GM23338 (cell line): ENCODE results near the gene SIRPB1. TPM values are rescaled to one million over a fixed set of nuclear protein-coding genes. Genes with fewer than 3 reads are reported as not detected.

ENCODE experiments used
- ATAC-seq: fragments of 200-7000 bp; cut with Tn5 transposase; 3 replicates; pipeline ENCODE4 v1.9.1; 2020
- DNase-seq: peaks from one replicate; pipeline ENCODE4 v3.0.0-alpha.2; 2015; ENCODE audit warnings: low spot score
- H2AFZ ChIP-seq: fragments of 200-600 bp; sonication (generic); 2 replicates; pipeline ENCODE4 v1.8.0; 2016; ENCODE audit warnings: antibody characterized with exemption, mild to moderate bottlenecking, moderate library complexity
- H3F3A ChIP-seq: fragments of 200-600 bp; sonication (generic); replicated peaks from 2 replicates; pipeline ENCODE4 v1.8.0; 2017; ENCODE audit warnings: antibody characterized with exemption, mixed run types, low read depth
- H3K27ac ChIP-seq: fragments of 200-600 bp; sonication (generic); 2 replicates; pipeline ENCODE4 v1.6.1; 2016; ENCODE audit warnings: low read depth
- H3K27me3 ChIP-seq: fragments of 200-600 bp; sonication (generic); 2 replicates; pipeline ENCODE4 v1.8.0; 2016; ENCODE audit warnings: mild to moderate bottlenecking, mixed run types, moderate library complexity; ENCODE audit not compliant: insufficient read depth
- H3K36me3 ChIP-seq: fragments of 200-600 bp; sonication (generic); 2 replicates; pipeline ENCODE4 v1.8.0; 2016; ENCODE audit warnings: mild to moderate bottlenecking; ENCODE audit not compliant: insufficient read depth
- H3K4me1 ChIP-seq: fragments of 200-600 bp; sonication (generic); 2 replicates; pipeline ENCODE4 v1.8.0; 2016; ENCODE audit warnings: mild to moderate bottlenecking, moderate library complexity; ENCODE audit not compliant: insufficient read depth
- H3K4me2 ChIP-seq: fragments of 200-600 bp; sonication (generic); 2 replicates; pipeline ENCODE4 v1.7.1; 2017; ENCODE audit warnings: mixed run types
- H3K4me3 ChIP-seq: fragments of 200-600 bp; sonication (generic); 2 replicates; pipeline ENCODE4 v1.6.1; 2016; ENCODE audit warnings: mixed run types
- H3K79me2 ChIP-seq: fragments of 200-600 bp; sonication (generic); replicated peaks from 2 replicates; pipeline ENCODE4 v1.8.0; 2017; ENCODE audit warnings: mild to moderate bottlenecking; ENCODE audit not compliant: insufficient read depth
- H3K9me2 ChIP-seq: fragments of 200-600 bp; sonication (generic); 2 replicates; pipeline ENCODE4 v1.8.0; 2017; ENCODE audit not compliant: insufficient read depth
- H4K20me1 ChIP-seq: fragments of 200-600 bp; sonication (generic); replicated peaks from 2 replicates; pipeline ENCODE4 v1.8.0; 2017; ENCODE audit warnings: mild to moderate bottlenecking; ENCODE audit not compliant: insufficient read depth
- H3K27ac Mint-ChIP-seq: 2 replicates; pipeline ENCODE4 v1.8.0; 2020; ENCODE audit warnings: inconsistent platforms, mild to moderate bottlenecking, moderate library complexity, mixed read lengths
- H3K27me3 Mint-ChIP-seq: 3 replicates; pipeline ENCODE4 v1.8.0; 2022; ENCODE audit warnings: low read depth, mild to moderate bottlenecking, moderate library complexity, mixed read lengths, inconsistent platforms; ENCODE audit not compliant: insufficient read depth, poor library complexity
- H3K36me3 Mint-ChIP-seq: 3 replicates; pipeline ENCODE4 v1.8.0; 2021; ENCODE audit warnings: low read depth, mild to moderate bottlenecking, inconsistent platforms, moderate library complexity, mixed read lengths
- H3K4me1 Mint-ChIP-seq: 3 replicates; pipeline ENCODE4 v1.8.0; 2020; ENCODE audit warnings: mild to moderate bottlenecking, inconsistent platforms, mixed read lengths
- H3K4me3 Mint-ChIP-seq: 3 replicates; pipeline ENCODE4 v1.8.0; 2021; ENCODE audit warnings: moderate library complexity, mild to moderate bottlenecking, inconsistent platforms, mixed read lengths
- H3K9me3 Mint-ChIP-seq: 3 replicates; pipeline ENCODE4 v1.8.0; 2020; ENCODE audit warnings: moderate library complexity, mild to moderate bottlenecking, inconsistent platforms, mixed read lengths
- CREB1 ChIP-seq: fragments of 250-450 bp; sonication (Bioruptor Pico); IDR thresholded peaks from 2 replicates; pipeline ENCODE4 v1.5.0; 2020; ENCODE audit warnings: low read depth, mild to moderate bottlenecking, moderate library complexity
- EZH2 ChIP-seq: fragments of 200-600 bp; sonication (generic); IDR thresholded peaks from one replicate; pipeline ENCODE4 v1.8.0; 2017; ENCODE audit warnings: antibody characterized with exemption, mild to moderate bottlenecking, low read depth; ENCODE audit not compliant: unreplicated experiment
- EZH2phosphoT487 ChIP-seq: fragments of 200-600 bp; sonication (generic); IDR thresholded peaks from one replicate; pipeline ENCODE4 v1.8.1; 2018; ENCODE audit warnings: antibody characterized with exemption; ENCODE audit not compliant: unreplicated experiment
- JUNB ChIP-seq: IDR thresholded peaks from one replicate; pipeline ENCODE4 v1.6.1; 2016; ENCODE audit warnings: antibody characterized with exemption; ENCODE audit not compliant: unreplicated experiment
- NANOG ChIP-seq: IDR thresholded peaks from 2 replicates; pipeline ENCODE4 v1.6.1; 2016; ENCODE audit warnings: antibody characterized with exemption, borderline replicate concordance
- POLR2AphosphoS5 ChIP-seq: IDR thresholded peaks from 2 replicates; pipeline ENCODE4 v1.6.1; 2016; ENCODE audit warnings: antibody characterized with exemption, low read depth
- STAT1 ChIP-seq: IDR thresholded peaks from one replicate; pipeline ENCODE4 v1.6.1; 2016; ENCODE audit warnings: antibody characterized with exemption; ENCODE audit not compliant: unreplicated experiment
- ZNF114 ChIP-seq: fragments of 250-450 bp; sonication (Bioruptor Pico); IDR thresholded peaks from 2 replicates; pipeline ENCODE4 v1.5.0; 2020; ENCODE audit warnings: mild to moderate bottlenecking, moderate library complexity
- ZNF331 ChIP-seq: fragments of 250-450 bp; sonication (Bioruptor Pico); IDR thresholded peaks from 2 replicates; pipeline ENCODE4 v1.5.0; 2020; ENCODE audit warnings: low read depth, mild to moderate bottlenecking, moderate library complexity
- polyA plus RNA-seq: library from polyadenylated mRNA; unstranded; fragments of >200 nt; fragmentation: Nextera tagmentation; extraction: Ambion mirVana; gene quantifications from 2 replicates; pipeline ENCODE4 v1.2.1, GENCODE V29; 2016
- total RNA-seq: library from RNA; depleted of rRNA; stranded (reverse); fragments of >200 nt; shearing (Covaris generic); gene quantifications from 2 replicates; pipeline ENCODE4 v1.2.3, GENCODE V29; 2014
- TF ChIP-seq, protein P1 (sequence below): IDR thresholded peaks from one replicate; pipeline ENCODE4 v1.6.1; 2018; ENCODE audit warnings: antibody characterized with exemption; ENCODE audit not compliant: unreplicated experiment
- TF ChIP-seq, protein P2 (sequence below): IDR thresholded peaks from 2 replicates; pipeline ENCODE4 v1.6.1; 2016; ENCODE audit warnings: antibody characterized with exemption
- TF ChIP-seq, protein P3 (sequence below), 2 experiments: fragments of 200-600 bp in 1 of 2; sonication (generic) in 1 of 2; conservative IDR thresholded peaks; 2 replicates each; pipeline versions ENCODE4 v1.5.1 to v1.6.1; 2016 to 2017; ENCODE audit warnings: antibody characterized with exemption in 2 of 2, low read depth in 2 of 2, mild to moderate bottlenecking in 2 of 2, moderate library complexity in 1 of 2

SIRPB1 gene
- total and polyA plus RNA-seq, 2 experiments from 2014 or later, result not detected

DNA sequence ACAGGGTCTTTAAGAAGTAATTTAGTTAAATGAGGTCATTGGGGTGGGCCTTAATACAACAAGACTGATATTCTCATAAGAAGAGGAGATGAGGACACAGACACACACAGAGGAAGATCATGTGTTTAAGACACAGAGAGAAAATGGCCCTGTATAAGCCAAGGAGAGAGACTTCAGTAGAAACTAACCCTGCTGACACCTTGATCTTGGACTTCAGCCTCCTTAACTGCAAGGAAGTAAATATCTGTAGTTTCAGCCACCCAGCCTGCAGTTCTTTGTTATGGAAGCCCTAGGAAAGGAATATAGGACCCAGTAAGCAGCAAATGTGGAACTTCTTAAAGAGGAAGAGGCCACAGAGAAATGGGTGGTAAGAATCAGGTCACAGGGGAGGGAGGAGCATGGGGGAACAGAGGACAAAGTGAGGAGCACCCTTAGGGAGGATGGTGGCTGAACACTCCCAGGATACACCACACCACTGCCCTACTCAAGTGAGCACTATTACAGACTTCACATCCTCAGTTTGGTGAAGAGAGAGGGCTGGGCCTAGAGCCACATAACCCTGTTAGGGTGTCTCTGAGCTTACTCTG, 762 bp downstream of the SIRPB1 start:
- H3K9me2 ChIP-seq, result peaks cover 8% of the 10 kb centered on the region
- H3K4me2 ChIP-seq, result no peak overlapping the region
- no peaks in the 10 kb centered on the region for H3K27me3 ChIP-seq
- peaks cover 14% of the 10 kb centered on the region for H3K4me1 Mint-ChIP-seq
- H3K4me1 ChIP-seq, result peaks cover 4% of the 10 kb centered on the region; the same call in 1 of the 2 replicates
- peaks cover 5% of the 10 kb centered on the region; the same call in 1 of the 3 replicates for H3K9me3 Mint-ChIP-seq
- H3K4me3 ChIP-seq, result no peak overlapping the region
- H3K36me3 Mint-ChIP-seq, result no peaks in the 10 kb centered on the region
- no peaks in the 10 kb centered on the region for H3K79me2 ChIP-seq
- peaks cover 2% of the 10 kb centered on the region for H3K27me3 Mint-ChIP-seq
- no peak overlapping the region for H3K4me3 Mint-ChIP-seq
- ATAC-seq (no peak), DNase-seq (no peak)
- no peak overlapping the region for H2AFZ ChIP-seq
- TF ChIP-seq, protein P1, sequence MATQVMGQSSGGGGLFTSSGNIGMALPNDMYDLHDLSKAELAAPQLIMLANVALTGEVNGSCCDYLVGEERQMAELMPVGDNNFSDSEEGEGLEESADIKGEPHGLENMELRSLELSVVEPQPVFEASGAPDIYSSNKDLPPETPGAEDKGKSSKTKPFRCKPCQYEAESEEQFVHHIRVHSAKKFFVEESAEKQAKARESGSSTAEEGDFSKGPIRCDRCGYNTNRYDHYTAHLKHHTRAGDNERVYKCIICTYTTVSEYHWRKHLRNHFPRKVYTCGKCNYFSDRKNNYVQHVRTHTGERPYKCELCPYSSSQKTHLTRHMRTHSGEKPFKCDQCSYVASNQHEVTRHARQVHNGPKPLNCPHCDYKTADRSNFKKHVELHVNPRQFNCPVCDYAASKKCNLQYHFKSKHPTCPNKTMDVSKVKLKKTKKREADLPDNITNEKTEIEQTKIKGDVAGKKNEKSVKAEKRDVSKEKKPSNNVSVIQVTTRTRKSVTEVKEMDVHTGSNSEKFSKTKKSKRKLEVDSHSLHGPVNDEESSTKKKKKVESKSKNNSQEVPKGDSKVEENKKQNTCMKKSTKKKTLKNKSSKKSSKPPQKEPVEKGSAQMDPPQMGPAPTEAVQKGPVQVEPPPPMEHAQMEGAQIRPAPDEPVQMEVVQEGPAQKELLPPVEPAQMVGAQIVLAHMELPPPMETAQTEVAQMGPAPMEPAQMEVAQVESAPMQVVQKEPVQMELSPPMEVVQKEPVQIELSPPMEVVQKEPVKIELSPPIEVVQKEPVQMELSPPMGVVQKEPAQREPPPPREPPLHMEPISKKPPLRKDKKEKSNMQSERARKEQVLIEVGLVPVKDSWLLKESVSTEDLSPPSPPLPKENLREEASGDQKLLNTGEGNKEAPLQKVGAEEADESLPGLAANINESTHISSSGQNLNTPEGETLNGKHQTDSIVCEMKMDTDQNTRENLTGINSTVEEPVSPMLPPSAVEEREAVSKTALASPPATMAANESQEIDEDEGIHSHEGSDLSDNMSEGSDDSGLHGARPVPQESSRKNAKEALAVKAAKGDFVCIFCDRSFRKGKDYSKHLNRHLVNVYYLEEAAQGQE, result no peak
- TF ChIP-seq POLR2AphosphoS5 (no peak), ZNF114 (CRISPR knock-in tag) (no peak)
- H3F3A ChIP-seq, result no peaks in the 10 kb centered on the region
- H4K20me1 ChIP-seq, result 0 out of 2 replicates have a peak, but pooled peaks cover 3% of the 10 kb centered on the region
- H3K27ac Mint-ChIP-seq, result no peak overlapping the region
- no peaks in the 10 kb centered on the region for H3K36me3 ChIP-seq
- no peak overlapping the region for H3K27ac ChIP-seq

DNA sequence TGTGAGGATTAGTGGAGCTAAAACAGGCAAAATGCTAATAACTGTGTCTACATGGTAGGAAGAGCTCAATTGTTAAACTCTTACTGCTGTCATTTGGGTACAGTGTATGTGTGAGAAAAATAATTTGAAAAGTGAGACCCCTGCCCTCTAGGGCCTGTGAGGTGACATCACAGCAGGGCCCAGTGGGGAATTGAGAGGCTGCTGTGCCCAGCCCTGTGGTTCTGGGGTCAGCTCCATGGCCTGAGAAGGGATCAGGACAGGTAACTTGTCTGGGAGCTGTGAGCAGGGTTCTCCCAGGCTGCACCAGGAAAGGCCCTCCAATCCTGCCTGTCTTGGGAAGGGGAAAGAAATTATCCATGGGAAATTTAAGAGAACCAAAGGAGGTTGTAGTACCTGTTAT, 1.3 kb downstream of the SIRPB1 start:
- H2AFZ ChIP-seq, result no peak overlapping the region
- 0 out of 2 replicates have a peak, but pooled peaks cover 3% of the 10 kb centered on the region for H4K20me1 ChIP-seq
- no peak for ATAC-seq
- Mint-ChIP-seq H3K36me3 (no peaks in the 10 kb centered on the region), H3K4me3 (no peak overlapping the region), H3K4me1 (peaks cover 10% of the 10 kb centered on the region), H3K9me3 (peaks cover 5% of the 10 kb centered on the region; the same call in 2 of the 3 replicates), H3K27ac (no peak overlapping the region), H3K27me3 (peaks cover 2% of the 10 kb centered on the region)
- DNase-seq, result no peak
- no peaks in the 10 kb centered on the region for H3K27me3 ChIP-seq
- no peak overlapping the region for H3K27ac ChIP-seq
- H3K4me2 ChIP-seq, result no peak overlapping the region
- peaks cover 8% of the 10 kb centered on the region for H3K9me2 ChIP-seq
- H3K79me2 ChIP-seq, result no peaks in the 10 kb centered on the region
- H3F3A ChIP-seq, result no peaks in the 10 kb centered on the region
- no peaks in the 10 kb centered on the region for H3K36me3 ChIP-seq
- no peak overlapping the region for H3K4me3 ChIP-seq
- H3K4me1 ChIP-seq, result no peaks in the 10 kb centered on the region
- TF ChIP-seq POLR2AphosphoS5 (no peak), EZH2phosphoT487 (no peak), ZNF114 (CRISPR knock-in tag) (no peak), JUNB (no peak), CREB1 (CRISPR knock-in tag) (no peak), EZH2 (no peak), STAT1 (no peak), ZNF331 (no peak), NANOG (no peak)
- TF ChIP-seq, protein P2, sequence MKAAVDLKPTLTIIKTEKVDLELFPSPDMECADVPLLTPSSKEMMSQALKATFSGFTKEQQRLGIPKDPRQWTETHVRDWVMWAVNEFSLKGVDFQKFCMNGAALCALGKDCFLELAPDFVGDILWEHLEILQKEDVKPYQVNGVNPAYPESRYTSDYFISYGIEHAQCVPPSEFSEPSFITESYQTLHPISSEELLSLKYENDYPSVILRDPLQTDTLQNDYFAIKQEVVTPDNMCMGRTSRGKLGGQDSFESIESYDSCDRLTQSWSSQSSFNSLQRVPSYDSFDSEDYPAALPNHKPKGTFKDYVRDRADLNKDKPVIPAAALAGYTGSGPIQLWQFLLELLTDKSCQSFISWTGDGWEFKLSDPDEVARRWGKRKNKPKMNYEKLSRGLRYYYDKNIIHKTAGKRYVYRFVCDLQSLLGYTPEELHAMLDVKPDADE, result no peak
- TF ChIP-seq, protein P3, sequence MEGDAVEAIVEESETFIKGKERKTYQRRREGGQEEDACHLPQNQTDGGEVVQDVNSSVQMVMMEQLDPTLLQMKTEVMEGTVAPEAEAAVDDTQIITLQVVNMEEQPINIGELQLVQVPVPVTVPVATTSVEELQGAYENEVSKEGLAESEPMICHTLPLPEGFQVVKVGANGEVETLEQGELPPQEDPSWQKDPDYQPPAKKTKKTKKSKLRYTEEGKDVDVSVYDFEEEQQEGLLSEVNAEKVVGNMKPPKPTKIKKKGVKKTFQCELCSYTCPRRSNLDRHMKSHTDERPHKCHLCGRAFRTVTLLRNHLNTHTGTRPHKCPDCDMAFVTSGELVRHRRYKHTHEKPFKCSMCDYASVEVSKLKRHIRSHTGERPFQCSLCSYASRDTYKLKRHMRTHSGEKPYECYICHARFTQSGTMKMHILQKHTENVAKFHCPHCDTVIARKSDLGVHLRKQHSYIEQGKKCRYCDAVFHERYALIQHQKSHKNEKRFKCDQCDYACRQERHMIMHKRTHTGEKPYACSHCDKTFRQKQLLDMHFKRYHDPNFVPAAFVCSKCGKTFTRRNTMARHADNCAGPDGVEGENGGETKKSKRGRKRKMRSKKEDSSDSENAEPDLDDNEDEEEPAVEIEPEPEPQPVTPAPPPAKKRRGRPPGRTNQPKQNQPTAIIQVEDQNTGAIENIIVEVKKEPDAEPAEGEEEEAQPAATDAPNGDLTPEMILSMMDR (conservative IDR thresholded peaks at IDR 0.05; ENCODE audit: low read depth in 2 of 2), result no peak
- TF ChIP-seq, protein P1, result no peak
